Measurements from ENCODE around the gene ITPKB.

Gene ITPKB

GRCh38 chr1:226670073-226670472, 69.0 kb downstream of the ITPKB start:
- in situ Hi-C loops (cut with HindIII; ENCODE audit: low sequenced_read_pairs), result no loop called here

GRCh38 chr1:226668173-226668560, 70.9 kb downstream of the ITPKB start:
- in situ Hi-C loops (cut with HindIII; ENCODE audit: low sequenced_read_pairs), result no loop called here

DNA sequence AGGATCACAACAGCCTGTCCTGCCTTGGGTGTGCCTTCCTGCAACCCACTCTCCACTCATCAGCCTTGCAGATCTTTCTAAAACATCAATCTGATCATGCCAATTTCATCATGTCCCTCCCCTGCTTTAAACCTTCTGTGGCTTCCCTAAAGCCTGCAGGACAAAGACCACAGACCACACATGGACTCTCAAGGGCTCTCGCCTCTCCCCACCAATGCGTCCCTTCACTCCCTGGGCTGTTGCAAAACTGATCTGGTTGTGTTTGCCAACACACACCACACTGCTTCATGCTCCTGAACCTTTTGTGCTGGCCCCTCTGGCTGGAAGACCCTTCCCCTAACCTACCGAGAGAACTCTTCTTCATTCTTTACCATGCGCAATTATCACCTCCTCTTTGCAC, 72.4 kb downstream of the ITPKB start:
- in situ Hi-C loops (cut with HindIII; ENCODE audit: low sequenced_read_pairs), result no loop called here

GRCh38 chr1:226666164-226666506, 72.9 kb downstream of the ITPKB start:
- in situ Hi-C loops (cut with HindIII; ENCODE audit: low sequenced_read_pairs), result no loop called here

- in situ Hi-C loops (cut with HindIII; ENCODE audit: low sequenced_read_pairs), result no loop called here
Measured at GRCh38 chr1:226665505-226666163, 73.4 kb downstream of the ITPKB start.

DNA sequence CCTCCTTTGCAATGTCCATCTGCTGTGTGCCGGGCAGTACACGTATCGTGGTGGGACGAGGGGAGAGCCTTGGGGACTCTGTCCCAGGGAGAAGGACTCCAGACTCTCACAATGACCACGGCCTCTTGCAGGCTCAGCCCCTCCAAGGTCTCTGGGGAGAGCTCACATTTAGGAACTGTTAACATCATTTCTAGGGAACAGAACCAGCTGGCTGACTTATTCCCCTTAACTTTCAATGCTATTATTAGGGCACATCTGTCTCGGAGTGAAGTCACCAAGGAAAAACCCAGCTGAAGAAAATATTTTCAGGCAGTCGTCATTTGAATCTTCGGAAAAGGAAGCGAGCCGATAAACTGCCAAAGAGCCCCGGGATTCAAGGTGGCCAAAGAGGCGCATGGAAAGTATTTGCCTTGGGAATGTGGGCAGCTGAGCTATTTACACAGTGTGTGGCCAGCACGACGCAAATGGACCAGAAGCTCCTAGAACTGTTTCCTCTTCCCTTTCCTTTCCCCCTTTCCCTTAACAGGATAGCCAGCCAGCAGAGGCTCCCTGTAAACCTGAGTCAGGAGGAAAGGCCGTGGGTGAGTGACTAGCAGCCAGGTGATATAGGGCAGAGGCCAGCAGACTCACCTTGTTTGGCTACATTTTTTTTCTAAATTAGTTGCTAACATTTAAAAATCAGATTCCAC, 74.5 kb downstream of the ITPKB start:
- in situ Hi-C loops (cut with HindIII; ENCODE audit: low sequenced_read_pairs), result no loop called here

DNA sequence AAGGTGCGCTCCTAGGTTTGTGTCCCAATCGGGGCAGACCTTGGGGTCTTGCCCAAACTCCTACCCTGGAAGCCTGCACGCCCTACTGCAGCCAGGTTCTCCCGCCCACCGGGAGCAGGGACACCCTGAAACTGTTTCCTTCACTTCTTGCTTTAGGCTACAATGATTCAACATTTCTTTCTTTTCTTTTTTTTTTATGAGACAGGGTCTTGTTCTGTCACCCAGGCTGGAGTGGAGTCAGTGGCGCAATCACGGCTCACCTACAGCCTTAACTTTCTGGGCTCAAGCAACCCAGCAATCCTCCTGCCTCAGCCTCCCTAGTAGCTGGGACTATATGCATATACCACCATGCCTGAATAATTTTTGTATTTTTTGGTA, 75.8 kb downstream of the ITPKB start:
- in situ Hi-C loops (cut with HindIII; ENCODE audit: low sequenced_read_pairs), result no loop called here

GRCh38 chr1:226662642-226663326, 76.3 kb downstream of the ITPKB start:
- in situ Hi-C loops (cut with HindIII; ENCODE audit: low sequenced_read_pairs), result no loop called here

GRCh38 chr1:226661965-226662364, 77.1 kb downstream of the ITPKB start:
- in situ Hi-C loops (cut with HindIII; ENCODE audit: low sequenced_read_pairs), result no loop called here

DNA sequence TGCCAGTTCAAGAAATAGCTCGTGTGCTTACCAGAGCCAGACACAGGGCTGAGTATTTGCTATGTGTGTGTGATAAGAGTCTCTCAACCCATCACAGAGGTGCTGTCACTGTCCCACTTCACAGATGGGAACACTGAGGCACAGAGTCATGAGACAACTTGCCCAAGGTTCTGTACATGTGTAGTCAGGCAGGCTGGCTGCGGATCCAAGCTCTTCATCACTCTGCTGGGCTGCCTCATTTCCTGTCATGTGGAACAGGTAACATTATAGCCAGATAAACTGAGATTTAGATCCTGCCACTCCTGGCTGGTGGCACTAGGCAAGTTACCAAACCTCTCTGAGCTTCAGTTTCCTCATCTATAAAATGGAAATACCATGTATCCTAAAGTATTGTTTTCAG, 77.8 kb downstream of the ITPKB start:
- in situ Hi-C loops (cut with HindIII; ENCODE audit: low sequenced_read_pairs), result no loop called here

DNA sequence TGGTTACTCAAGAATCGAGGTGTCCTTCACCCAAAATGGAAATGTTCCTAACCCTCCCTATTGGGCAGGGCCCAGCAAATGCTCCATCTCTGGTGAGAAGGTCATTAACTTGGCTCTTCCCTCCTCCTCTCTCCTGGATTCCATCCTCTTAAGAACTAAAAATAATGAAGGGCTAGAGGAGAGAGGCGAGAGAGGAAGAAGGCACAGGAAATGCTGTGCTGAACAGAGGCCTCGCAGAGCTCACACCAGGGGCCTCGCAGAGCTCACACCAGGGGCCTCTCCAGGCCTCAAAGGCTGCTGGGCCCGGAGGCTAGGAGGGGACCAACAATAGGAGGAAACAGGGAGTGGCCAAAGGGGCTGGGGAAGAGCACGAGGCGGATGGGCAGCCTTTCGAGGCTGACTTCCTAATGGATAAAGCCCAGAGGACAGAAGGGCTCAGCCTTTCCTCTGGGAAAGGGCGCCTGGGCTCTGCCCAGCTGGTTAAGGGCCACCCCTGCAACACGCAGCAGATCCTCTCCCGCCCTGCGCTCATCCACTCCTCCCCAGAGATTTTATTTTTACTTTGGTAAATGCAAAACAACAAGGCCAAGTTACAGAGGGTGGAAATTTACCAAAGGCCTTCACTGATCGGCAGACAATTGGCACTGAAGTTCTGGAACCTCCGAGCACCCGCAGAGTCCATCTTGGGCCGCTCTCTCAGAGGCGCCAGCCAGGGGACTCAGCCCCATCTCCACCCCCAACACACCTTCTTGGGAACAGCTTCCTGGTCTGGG, 78.5 kb downstream of the ITPKB start:
- in situ Hi-C loops (cut with HindIII; ENCODE audit: low sequenced_read_pairs), result no loop called here

DNA sequence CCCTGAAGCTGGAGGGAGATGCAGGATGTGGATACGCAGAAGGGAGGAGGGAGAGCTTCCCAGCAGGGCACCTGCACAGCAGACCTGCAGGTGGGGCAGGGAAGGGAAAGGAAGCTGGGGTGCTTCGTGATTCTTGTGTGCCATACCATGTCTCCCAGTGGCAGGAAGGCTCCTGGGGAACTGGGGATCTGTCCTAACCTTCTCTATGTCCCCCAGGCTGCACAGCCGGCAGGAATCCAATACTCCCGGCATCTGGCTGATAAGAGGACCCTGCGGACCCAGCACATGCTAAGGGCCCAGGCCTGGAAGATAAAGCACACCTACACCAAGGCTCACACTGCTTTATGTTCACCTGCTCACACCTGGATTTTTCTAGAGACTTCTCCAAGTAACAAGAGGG, 79.4 kb downstream of the ITPKB start:
- in situ Hi-C loops (cut with HindIII; ENCODE audit: low sequenced_read_pairs), result no loop called here

- in situ Hi-C loops (cut with HindIII; ENCODE audit: low sequenced_read_pairs), result no loop called here
Measured at GRCh38 chr1:226659136-226659535, 79.9 kb downstream of the ITPKB start.

- in situ Hi-C loops (cut with HindIII; ENCODE audit: low sequenced_read_pairs), result no loop called here
Measured at GRCh38 chr1:226658546-226659125, 80.4 kb downstream of the ITPKB start.

- in situ Hi-C loops (cut with HindIII; ENCODE audit: low sequenced_read_pairs), result no loop called here
Measured at GRCh38 chr1:226657895-226658545, 81.1 kb downstream of the ITPKB start.

GRCh38 chr1:226656601-226657277, 82.3 kb downstream of the ITPKB start:
- in situ Hi-C loops (cut with HindIII; ENCODE audit: low sequenced_read_pairs), result no loop called here

DNA sequence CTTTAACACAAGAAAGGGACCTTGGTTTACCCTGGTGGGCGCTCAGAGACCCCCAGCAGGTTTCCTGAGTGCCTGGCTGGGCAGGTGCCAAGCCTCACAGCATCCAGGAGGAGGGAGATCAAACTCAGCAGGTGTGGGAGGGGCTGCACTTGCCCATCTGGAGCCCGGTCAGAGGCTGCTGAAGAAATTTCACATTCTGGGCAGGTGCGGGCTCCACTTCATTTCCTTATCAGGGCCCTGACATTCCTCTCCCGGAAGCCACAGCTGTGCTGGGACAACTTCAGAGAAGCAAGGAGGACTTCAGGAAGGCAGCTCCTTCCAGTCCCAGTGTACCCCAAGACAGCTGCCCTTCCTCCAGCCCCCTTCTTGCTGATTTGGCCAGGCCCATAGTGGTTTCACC, 82.9 kb downstream of the ITPKB start:
- in situ Hi-C loops (cut with HindIII; ENCODE audit: low sequenced_read_pairs), result no loop called here

DNA sequence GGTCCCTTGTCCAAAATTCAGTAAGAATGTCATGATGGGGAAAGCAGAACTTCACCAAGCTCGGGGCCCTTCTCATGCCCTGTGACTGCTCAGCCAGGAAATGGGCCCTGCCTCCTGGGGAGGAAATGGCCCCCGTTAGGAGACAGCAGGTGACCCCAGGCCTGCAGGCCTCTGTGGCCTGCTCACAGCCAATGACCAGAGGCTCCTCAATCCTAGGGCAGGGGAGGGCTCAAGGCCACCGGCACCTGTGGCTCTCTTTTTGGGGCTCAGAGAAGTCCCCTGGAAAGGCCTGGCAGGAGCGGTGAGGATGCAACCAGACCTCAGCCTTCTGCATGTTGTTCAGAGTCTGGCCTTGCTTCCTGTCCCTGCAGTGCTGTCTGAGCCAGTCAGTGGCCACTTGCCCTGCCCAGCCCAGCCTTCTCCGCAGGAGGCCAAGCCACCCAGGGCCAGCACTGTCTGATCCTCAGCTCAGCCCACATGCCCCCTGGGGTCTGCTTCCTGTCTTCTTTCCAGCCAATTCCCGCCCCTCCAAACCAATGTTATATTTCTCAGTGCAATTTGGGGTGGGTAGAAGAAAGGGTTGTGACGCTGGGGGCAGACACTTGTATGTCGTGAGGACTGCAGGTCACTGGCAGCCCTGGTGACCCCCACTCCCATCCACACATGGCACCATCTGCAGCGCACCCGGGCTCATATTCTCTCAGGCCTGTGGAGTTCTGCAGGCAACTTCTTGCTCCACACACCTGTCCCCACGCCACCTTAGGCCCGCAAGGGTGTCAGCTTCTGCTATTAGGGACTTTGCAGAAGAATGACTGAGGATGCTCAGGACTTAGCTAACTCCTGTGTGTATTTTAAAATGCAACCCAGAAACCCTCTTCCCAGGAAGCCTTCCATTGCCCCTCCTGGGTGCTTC, 83.6 kb downstream of the ITPKB start:
- in situ Hi-C loops (cut with HindIII; ENCODE audit: low sequenced_read_pairs), result no loop called here

- in situ Hi-C loops (cut with HindIII; ENCODE audit: low sequenced_read_pairs), result no loop called here
Measured at GRCh38 chr1:226654668-226655055, 84.4 kb downstream of the ITPKB start.

All from DLD1 (cell line).